GM13976 (cell line): ENCODE data around the gene DOCK4.
A peak's percentile ranks its signal among the peaks of the same experiment; 100 is the strongest.

Experiments used
- DNase-seq: peaks from one replicate; pipeline ENCODE4 v3.0.0; 2012; ENCODE audit warnings: low spot score
- CTCF ChIP-seq: IDR thresholded peaks from 2 replicates; pipeline ENCODE4 v1.5.1; 2012; ENCODE audit warnings: borderline replicate concordance, mild to moderate bottlenecking; ENCODE audit not compliant: insufficient read depth; ENCODE audit errors: extremely low read depth, missing control alignments, control extremely low read depth
- in situ Hi-C: fragments of 300-500 bp; cut with MboI; formaldehyde crosslinking; loops from one replicate; pipeline ENCODE4 v1.12.0; 2022; ENCODE audit warnings: low sequenced_read_pairs, mixed read lengths, inconsistent platforms; ENCODE audit not compliant: unreplicated experiment

DOCK4 gene

GRCh38 chr7:111775206-111775605 lies 431.0 kb downstream of the DOCK4 start:
- in situ Hi-C loops, result no loop called here
- no peak for DNase-seq
- no peak for TF ChIP-seq CTCF

GRCh38 chr7:111772716-111773115 lies 433.5 kb downstream of the DOCK4 start:
- in situ Hi-C loops, result loop anchor here (25.0 kb wide), 1 partner anchor 715 kb away; the partner anchor contains the start of gene LSMEM1
- no peak for TF ChIP-seq CTCF
- DNase-seq, result no peak

GRCh38 chr7:111771638-111772037 lies 434.6 kb downstream of the DOCK4 start:
- no peak for TF ChIP-seq CTCF
- no peak for DNase-seq
- in situ Hi-C loops, result loop anchor here (25.0 kb wide), 1 partner anchor 716 kb away; the partner anchor contains the start of gene LSMEM1

- no peak for TF ChIP-seq CTCF
- in situ Hi-C loops, result loop anchor here (25.0 kb wide), 1 partner anchor 717 kb away; the partner anchor contains the start of gene LSMEM1
- no peak for DNase-seq
These were observed 436.1 kb downstream of the DOCK4 start for GRCh38 chr7:111770116-111770515.

GRCh38 chr7:111765751-111766643 lies 440.2 kb downstream of the DOCK4 start:
- in situ Hi-C loops, result loop anchor here (25.0 kb wide), 1 partner anchor 721 kb away; the partner anchor contains the start of gene LSMEM1
- TF ChIP-seq CTCF, result no peak
- no peak for DNase-seq

GRCh38 chr7:111763221-111763801 lies 442.9 kb downstream of the DOCK4 start:
- in situ Hi-C loops, result loop anchor here (25.0 kb wide), 1 partner anchor 724 kb away; the partner anchor contains the start of gene LSMEM1
- no peak for TF ChIP-seq CTCF
- peak; percentile 18 for DNase-seq
